ENCODE data around the gene APOBEC3B.
"Not testable (repeated sequence)": the region's sequence is repeated elsewhere in the genome, so short reads cannot be mapped to it uniquely, and the experiment has no call there.

The APOBEC3B gene

DNA sequence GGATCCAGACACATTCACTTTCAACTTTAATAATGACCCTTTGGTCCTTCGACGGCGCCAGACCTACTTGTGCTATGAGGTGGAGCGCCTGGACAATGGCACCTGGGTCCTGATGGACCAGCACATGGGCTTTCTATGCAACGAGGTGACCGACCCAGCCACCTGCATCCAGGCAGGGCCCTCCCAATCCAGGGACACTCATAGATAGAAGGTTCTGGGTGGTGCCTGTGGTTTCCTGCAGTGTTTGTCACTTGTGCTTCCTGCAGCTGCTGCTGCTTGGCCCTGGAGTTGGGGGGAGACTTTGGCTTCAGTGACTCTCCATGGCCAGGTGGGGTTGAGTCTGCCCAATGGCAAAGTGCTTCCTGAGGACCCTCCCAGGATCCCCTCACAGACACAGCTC lies 7.3 kb downstream of the APOBEC3B start:
- Histone ChIP-seq H3K4me1 (ENCODE audit: control insufficient read depth, insufficient read depth, low read length) (peaks cover 2% of the 10 kb centered on the region), H3K9ac (ENCODE audit: low read depth, low read length) (no peak overlapping the region), H3K36me3 (ENCODE audit: control insufficient read depth, insufficient read depth, low read length) (peaks cover 11% of the 10 kb centered on the region), H3K27me3 (ENCODE audit: control insufficient read depth, insufficient read depth, low read length) (no peaks in the 10 kb centered on the region), H3K4me3 (ENCODE audit: low read depth, low read length) (no peak overlapping the region), H3K9me3 (ENCODE audit: control insufficient read depth, insufficient read depth, low read length) (no peaks in the 10 kb centered on the region)

DNA sequence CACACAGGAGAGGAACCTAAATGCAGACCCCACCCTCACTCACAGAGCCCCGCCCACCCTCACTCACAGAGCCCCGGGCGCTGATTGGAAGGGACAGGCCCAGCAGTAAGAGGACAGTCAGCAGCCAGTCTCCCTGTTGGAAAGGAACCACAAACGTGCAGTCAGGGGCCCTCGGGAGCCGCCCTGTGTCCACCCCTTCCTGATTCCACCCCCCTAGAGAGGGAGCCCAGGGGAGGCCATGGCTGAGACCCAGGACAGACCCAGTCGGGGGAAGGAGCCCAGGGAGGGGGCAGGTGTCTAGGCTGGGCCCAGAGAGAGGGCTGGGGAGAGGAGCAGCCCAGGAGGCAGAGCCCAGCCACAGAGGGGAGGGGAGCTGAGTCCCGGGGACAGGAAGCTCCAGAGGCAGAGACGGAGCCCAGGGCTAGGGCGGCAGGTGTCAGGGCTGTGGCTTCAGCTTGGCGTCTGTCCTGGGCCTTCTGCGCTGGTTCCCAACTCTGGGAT lies 10.8 kb downstream of the APOBEC3B start:
- H3K9me3 ChIP-seq (ENCODE audit: control insufficient read depth, insufficient read depth, low read length); H3K27me3 ChIP-seq (ENCODE audit: control insufficient read depth, insufficient read depth, low read length); H3K4me1 ChIP-seq (ENCODE audit: control insufficient read depth, insufficient read depth, low read length); H3K4me3 ChIP-seq (ENCODE audit: low read depth, low read length); H3K9ac ChIP-seq (ENCODE audit: low read depth, low read length); H3K36me3 ChIP-seq (ENCODE audit: control insufficient read depth, insufficient read depth, low read length): not testable (repeated sequence)

DNA sequence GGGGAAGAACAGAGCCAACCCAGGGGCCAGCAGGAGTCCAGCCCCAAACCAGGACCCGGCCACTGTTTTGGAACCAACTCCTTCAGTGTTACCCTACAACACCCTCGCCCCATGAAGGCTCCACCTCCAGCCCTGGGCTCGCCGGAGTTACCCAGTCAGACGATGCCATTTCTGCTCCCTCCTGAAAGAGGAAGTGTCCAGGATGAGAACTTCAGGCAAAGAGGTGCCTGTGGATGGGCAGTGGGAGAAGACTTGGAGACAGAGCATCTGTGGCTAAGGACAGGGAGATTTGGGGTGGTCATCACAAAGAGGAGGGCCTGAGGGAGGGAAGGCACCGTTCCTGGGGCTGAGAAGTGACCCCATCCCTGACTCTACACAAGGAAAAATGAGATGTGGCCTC lies 14.0 kb downstream of the APOBEC3B start:
- H3K4me3 ChIP-seq (ENCODE audit: low read depth, low read length) = no peak overlapping the region
- H3K27me3 ChIP-seq (ENCODE audit: control insufficient read depth, insufficient read depth, low read length) = no peaks in the 10 kb centered on the region
- H3K4me1 ChIP-seq (ENCODE audit: control insufficient read depth, insufficient read depth, low read length) = peaks cover 12% of the 10 kb centered on the region
- H3K9ac ChIP-seq (ENCODE audit: low read depth, low read length) = no peak overlapping the region
- H3K36me3 ChIP-seq (ENCODE audit: control insufficient read depth, insufficient read depth, low read length) = no peaks in the 10 kb centered on the region
- H3K9me3 ChIP-seq (ENCODE audit: control insufficient read depth, insufficient read depth, low read length) = no peaks in the 10 kb centered on the region

DNA sequence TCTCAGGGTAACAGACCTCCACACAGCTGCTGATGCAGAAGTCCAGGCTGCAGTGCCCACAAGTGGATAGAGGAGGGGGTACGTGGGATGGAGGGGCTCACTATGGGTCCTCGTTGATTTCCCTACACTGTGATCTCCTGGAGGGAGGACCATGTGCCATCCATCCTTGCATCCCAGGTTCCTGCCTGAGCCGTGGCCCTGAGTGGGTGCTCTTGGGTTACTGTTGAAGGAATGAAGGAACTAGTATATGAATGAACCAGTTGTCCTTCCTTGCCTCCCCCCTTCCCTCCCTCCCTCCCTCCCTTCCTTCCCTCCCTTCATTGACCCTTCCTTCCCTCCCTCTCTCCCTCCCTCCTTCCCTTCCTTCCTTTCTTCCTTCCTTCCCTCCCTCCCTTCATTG lies 15.4 kb downstream of the APOBEC3B start:
- H3K4me3 ChIP-seq (ENCODE audit: low read depth, low read length) = no peak overlapping the region
- no peaks in the 10 kb centered on the region for H3K9me3 ChIP-seq (ENCODE audit: control insufficient read depth, insufficient read depth, low read length)
- H3K4me1 ChIP-seq (ENCODE audit: control insufficient read depth, insufficient read depth, low read length) = peaks cover 12% of the 10 kb centered on the region
- H3K36me3 ChIP-seq (ENCODE audit: control insufficient read depth, insufficient read depth, low read length) = no peaks in the 10 kb centered on the region
- H3K27me3 ChIP-seq (ENCODE audit: control insufficient read depth, insufficient read depth, low read length) = no peaks in the 10 kb centered on the region
- H3K9ac ChIP-seq (ENCODE audit: low read depth, low read length) = no peak overlapping the region

DNA sequence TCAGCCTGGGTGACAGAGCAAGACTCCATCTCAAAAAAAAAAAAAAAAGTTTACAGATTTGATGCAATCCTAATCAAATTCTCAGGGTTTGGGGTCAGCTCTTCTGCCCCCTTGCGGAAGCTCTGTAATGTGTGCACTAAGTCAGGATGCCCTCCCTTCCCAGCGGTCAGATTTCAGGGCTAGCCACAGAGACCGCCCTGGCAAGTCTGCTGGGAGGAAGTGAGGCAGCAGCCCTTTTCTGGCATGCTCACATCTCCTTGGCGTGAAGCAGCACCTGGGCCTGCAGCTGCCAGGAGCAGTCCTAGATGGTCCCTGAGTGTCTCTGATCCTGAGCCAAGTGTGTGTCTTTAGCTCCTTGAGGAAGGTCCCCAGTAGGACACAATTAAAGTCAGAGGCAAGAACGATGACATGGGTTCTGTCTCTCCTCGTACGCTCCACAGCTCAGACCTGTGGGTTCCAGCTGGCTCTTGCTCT lies 21.1 kb downstream of the APOBEC3B start:
- no peaks in the 10 kb centered on the region for H3K9me3 ChIP-seq (ENCODE audit: control insufficient read depth, insufficient read depth, low read length)
- H3K4me1 ChIP-seq (ENCODE audit: control insufficient read depth, insufficient read depth, low read length) = peaks cover 6% of the 10 kb centered on the region
- no peak overlapping the region for H3K9ac ChIP-seq (ENCODE audit: low read depth, low read length)
- H3K4me3 ChIP-seq (ENCODE audit: low read depth, low read length) = no peak overlapping the region
- H3K36me3 ChIP-seq (ENCODE audit: control insufficient read depth, insufficient read depth, low read length) = no peaks in the 10 kb centered on the region
- no peaks in the 10 kb centered on the region for H3K27me3 ChIP-seq (ENCODE audit: control insufficient read depth, insufficient read depth, low read length)

DNA sequence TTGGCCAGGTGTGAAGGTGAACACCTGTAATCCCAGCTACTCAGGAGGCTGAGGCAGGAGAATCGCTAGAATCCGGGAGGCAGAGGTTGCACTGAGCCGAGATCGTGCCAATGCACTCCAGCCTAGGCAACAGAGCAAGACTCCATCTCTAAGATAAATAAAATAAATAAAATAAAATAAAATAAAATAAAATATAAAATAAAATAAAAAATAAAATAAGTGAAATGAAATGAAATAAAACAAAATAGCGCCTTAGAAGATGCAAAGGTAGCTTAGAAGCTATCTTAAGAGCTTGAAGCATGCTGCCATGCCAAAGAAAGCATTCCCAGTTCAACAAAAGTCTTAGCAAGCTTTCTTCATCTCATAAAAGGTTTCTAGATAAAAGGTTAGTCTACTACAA lies 25.0 kb downstream of the APOBEC3B start:
- Histone ChIP-seq H3K4me1 (ENCODE audit: control insufficient read depth, insufficient read depth, low read length) (peaks cover 3% of the 10 kb centered on the region), H3K4me3 (ENCODE audit: low read depth, low read length) (no peak overlapping the region), H3K9me3 (ENCODE audit: control insufficient read depth, insufficient read depth, low read length) (no peaks in the 10 kb centered on the region), H3K9ac (ENCODE audit: low read depth, low read length) (no peak overlapping the region), H3K36me3 (ENCODE audit: control insufficient read depth, insufficient read depth, low read length) (no peaks in the 10 kb centered on the region), H3K27me3 (ENCODE audit: control insufficient read depth, insufficient read depth, low read length) (no peaks in the 10 kb centered on the region)

DNA sequence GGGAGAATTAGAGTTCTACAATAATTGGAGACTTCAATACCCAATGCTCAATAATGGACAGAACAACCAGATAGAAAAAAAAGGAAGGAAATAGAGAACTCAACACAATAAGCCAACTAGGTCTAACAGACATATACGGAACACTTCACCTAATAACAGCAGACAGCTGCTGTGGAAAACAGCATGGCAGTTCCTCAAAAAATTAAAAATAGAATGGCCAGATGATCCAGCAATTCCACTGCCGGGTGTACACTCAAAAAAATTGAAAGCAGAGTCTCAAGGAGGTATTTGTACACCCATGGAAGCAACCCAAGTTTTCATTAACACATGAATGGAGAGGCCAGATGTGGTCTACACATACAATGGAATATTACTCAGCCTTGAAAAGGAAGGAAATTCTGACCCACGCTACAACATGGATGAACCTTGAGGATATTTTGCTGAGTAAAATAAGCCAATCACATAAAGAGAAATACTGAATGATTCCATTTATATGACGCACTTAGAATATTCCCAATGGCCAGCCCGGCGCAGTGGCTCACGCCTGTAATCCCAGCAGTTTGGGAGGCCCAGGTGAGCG lies 26.2 kb downstream of the APOBEC3B start:
- not testable (repeated sequence) for H3K27me3 ChIP-seq (ENCODE audit: control insufficient read depth, insufficient read depth, low read length); H3K9me3 ChIP-seq (ENCODE audit: control insufficient read depth, insufficient read depth, low read length); H3K4me1 ChIP-seq (ENCODE audit: control insufficient read depth, insufficient read depth, low read length); H3K4me3 ChIP-seq (ENCODE audit: low read depth, low read length); H3K36me3 ChIP-seq (ENCODE audit: control insufficient read depth, insufficient read depth, low read length); H3K9ac ChIP-seq (ENCODE audit: low read depth, low read length)

DNA sequence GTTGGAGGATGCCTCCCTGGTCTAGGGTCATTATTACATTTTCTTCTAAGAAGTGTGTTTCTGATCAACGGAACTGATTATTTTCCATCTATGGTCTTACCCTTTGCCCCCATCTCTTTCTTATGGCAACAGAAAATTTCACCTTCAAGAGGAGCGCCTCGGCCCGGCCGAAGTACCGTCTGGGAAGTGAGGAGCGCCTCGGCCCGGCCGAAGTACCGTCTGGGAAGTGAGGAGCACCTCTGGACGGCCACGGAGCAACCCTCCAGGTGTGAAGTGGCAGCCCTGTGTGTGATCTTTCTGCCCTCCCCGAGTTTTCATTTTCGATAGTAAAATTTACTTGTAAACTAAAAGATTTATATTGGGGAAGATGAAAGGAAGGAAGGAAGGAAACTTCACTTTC lies 28.8 kb downstream of the APOBEC3B start:
- no peak overlapping the region for H3K9ac ChIP-seq (ENCODE audit: low read depth, low read length)
- no peak overlapping the region for H3K4me3 ChIP-seq (ENCODE audit: low read depth, low read length)
- peaks cover 6% of the 10 kb centered on the region for H3K4me1 ChIP-seq (ENCODE audit: control insufficient read depth, insufficient read depth, low read length)
- H3K9me3 ChIP-seq (ENCODE audit: control insufficient read depth, insufficient read depth, low read length) = no peaks in the 10 kb centered on the region
- H3K27me3 ChIP-seq (ENCODE audit: control insufficient read depth, insufficient read depth, low read length) = no peaks in the 10 kb centered on the region
- no peaks in the 10 kb centered on the region for H3K36me3 ChIP-seq (ENCODE audit: control insufficient read depth, insufficient read depth, low read length)

DNA sequence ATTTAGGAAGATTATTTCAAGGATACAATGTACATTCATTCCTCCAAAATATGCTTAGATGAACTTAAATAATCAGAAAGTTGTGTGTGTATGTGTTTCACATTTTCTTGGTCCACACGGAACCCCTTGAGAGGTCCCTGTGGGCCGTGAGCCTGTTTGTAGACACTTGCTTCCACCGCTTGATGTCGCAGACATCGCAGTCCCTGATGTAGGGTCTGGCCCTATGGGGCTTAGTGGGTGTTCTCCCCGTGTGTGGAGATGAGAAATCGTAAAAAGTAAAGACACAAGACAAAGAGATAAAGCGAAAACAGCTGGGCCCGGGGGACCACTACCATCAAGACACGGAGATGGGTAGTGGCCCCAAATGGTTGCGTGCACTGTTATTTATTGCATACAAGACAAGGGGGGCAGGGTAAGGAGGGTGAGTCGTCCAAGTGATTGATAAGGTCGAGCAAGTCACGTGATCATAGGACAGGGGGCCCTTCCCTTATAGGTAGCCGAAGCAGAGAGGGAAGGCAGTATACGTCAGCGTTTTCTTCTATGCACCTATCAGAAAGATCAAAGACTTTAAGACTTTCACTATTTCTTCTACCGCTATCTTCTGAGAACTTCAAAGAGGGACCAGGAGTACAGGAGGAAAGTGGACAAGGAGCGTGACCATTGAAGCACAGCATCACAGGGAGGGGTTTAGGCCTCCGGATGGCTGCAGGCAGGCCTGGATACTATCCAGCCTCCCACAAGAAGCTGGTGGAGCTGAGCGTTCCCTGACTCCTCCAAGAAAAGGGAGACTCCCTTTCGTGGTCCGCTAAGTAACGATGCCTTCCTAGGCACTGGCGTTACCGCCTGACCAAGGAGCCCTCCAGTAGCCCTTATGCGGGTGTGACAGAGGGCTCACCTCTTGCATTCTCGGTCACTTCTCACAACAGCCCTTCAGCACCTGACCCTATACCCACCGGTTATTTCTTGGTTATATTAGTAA lies 30.7 kb downstream of the APOBEC3B start:
- Histone ChIP-seq H3K9ac (ENCODE audit: low read depth, low read length) (no peak overlapping the region), H3K4me3 (ENCODE audit: low read depth, low read length) (no peak overlapping the region), H3K36me3 (ENCODE audit: control insufficient read depth, insufficient read depth, low read length) (no peaks in the 10 kb centered on the region), H3K27me3 (ENCODE audit: control insufficient read depth, insufficient read depth, low read length) (no peaks in the 10 kb centered on the region), H3K4me1 (ENCODE audit: control insufficient read depth, insufficient read depth, low read length) (peaks cover 10% of the 10 kb centered on the region), H3K9me3 (ENCODE audit: control insufficient read depth, insufficient read depth, low read length) (no peaks in the 10 kb centered on the region)

DNA sequence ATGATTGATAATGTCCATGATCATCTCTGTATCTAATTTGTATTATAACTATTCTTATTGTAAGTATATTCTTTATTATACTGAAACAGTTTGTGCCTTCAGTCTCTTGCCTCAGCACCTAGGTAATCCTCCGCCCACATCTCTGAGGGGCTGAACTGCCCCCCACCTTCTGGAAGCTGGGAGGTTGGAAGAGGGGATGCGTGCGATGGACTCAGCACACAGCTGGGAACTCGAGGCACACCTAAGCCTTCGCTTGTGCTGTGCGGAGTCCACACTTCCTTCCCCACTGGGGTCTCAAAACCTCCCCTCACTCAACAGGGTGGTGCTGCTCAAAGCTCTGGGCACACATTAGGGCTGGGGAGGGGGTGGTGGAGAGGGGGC lies 31.4 kb downstream of the APOBEC3B start:
- H3K36me3 ChIP-seq (ENCODE audit: control insufficient read depth, insufficient read depth, low read length); H3K9ac ChIP-seq (ENCODE audit: low read depth, low read length); H3K4me3 ChIP-seq (ENCODE audit: low read depth, low read length); H3K9me3 ChIP-seq (ENCODE audit: control insufficient read depth, insufficient read depth, low read length); H3K27me3 ChIP-seq (ENCODE audit: control insufficient read depth, insufficient read depth, low read length): not testable (repeated sequence)
- H3K4me1 ChIP-seq (ENCODE audit: control insufficient read depth, insufficient read depth, low read length) = peaks cover 15% of the 10 kb centered on the region

DNA sequence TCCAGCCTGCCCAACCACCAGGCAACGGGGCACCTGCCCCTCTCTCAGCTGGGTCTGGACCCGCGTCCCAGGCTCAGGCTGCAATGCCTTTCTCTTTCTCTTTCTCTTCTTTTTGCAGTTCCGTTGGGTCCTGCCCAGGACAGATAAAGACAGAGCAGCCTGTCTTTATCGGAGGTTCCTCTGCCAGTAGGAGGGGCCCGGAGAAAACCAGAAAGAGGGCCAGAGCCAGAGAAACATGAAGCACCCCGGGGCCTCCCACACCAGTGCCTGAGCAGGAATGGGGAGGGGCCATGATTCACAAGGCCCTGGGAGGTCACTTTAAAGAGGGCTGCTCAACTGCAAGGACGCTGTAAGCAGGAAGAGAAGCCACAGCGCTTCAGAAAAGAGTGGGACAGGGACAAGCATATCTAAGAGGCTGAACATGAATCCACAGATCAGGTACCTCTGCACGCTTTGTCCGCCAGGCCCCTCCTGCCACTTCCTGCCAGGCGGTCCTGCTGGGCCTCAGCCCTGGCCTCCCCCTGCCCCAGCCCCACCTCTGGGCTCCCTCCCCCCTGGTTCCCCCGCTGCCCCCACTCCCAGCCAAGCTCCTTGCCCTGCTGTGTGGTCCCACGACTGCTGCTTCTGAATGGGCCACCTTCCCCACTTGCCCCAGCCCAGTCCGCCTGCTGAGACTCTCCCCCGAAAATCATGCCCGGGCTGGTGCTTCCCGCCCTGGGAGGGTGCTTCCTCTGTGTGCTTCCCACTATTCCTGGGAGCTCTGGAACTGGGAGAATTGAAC lies 32.0 kb downstream of the APOBEC3B start, which contains the start of gene APOBEC3C:
APOBEC3C (plus strand) TSS at position 316 of the 781 bp plus-strand sequence; CDS start at position 422, 106 bp downstream.
- no peaks in the 10 kb centered on the region for H3K27me3 ChIP-seq (ENCODE audit: control insufficient read depth, insufficient read depth, low read length)
- H3K9ac ChIP-seq (ENCODE audit: low read depth, low read length) = no peak within 1 kb of the TSS
- no peaks in the 10 kb centered on the region for H3K36me3 ChIP-seq (ENCODE audit: control insufficient read depth, insufficient read depth, low read length)
- peak within 1 kb of the TSS; percentile 33 for H3K4me3 ChIP-seq (ENCODE audit: low read depth, low read length)
- H3K9me3 ChIP-seq (ENCODE audit: control insufficient read depth, insufficient read depth, low read length) = no peaks in the 10 kb centered on the region
- peaks cover 18% of the 10 kb centered on the region for H3K4me1 ChIP-seq (ENCODE audit: control insufficient read depth, insufficient read depth, low read length)
